Panc1 (cell line): ENCODE data around the gene PDZRN4. TPM values are rescaled to one million over a fixed set of nuclear protein-coding genes. Genes with fewer than 3 reads are reported as not detected.

Experiments used
- ATAC-seq: fragments of 200-7000 bp; cut with Tn5 transposase; 2 replicates; pipeline ENCODE4 v1.9.1; 2020; ENCODE audit warnings: mild to moderate bottlenecking, moderate library complexity
- BruUV-seq: library from RNA; stranded (reverse); fragments of 400-500 nt; replicated peaks from 2 replicates; lab custom pipeline; 2021; lab: Mats Ljungman, UMichigan
- CTCF ChIA-PET: fragments of 300-600 bp; sonication (Branson Sonifier 250); formaldehyde crosslinking; loops from one replicate; lab custom pipeline; 2022; ENCODE audit warnings: antibody characterized with exemption; lab: Charles Lee
- POLR2A ChIA-PET: fragments of 300-600 bp; sonication (Branson Sonifier 250); formaldehyde crosslinking; loops from one replicate; lab custom pipeline; 2022; ENCODE audit warnings: antibody characterized with exemption; lab: Charles Lee
- DNase-seq: peaks from one replicate; pipeline ENCODE4 v3.0.0-alpha.2; 2010; ENCODE audit warnings: low read depth, low spot score
- H3K27ac ChIP-seq: 2 replicates; pipeline ENCODE4 v1.5.1; 2011; ENCODE audit warnings: mild to moderate bottlenecking, low read length, inconsistent platforms
- H3K27me3 ChIP-seq: fragments of 200-500 bp; sonication (Bioruptor generic); 2 replicates; pipeline ENCODE4 v1.6.0; 2014; ENCODE audit warnings: low read length, inconsistent platforms; ENCODE audit not compliant: control insufficient read depth, insufficient read depth
- H3K36me3 ChIP-seq: fragments of 200-500 bp; sonication (Bioruptor generic); 2 replicates; pipeline ENCODE4 v1.5.1; 2014; ENCODE audit warnings: inconsistent platforms, mild to moderate bottlenecking, low read length, moderate library complexity; ENCODE audit not compliant: control insufficient read depth, insufficient read depth
- H3K4me1 ChIP-seq: 2 replicates; pipeline ENCODE4 v1.5.1; 2011; ENCODE audit warnings: inconsistent platforms, mild to moderate bottlenecking, low read length, moderate library complexity; ENCODE audit not compliant: control insufficient read depth, insufficient read depth
- H3K4me3 ChIP-seq, 2 experiments: 2 replicates each; pipeline ENCODE4 v1.5.1; 2011 to 2012; ENCODE audit warnings: low read depth in 2 of 2, low read length in 2 of 2, mild to moderate bottlenecking in 2 of 2, inconsistent platforms in 1 of 2, moderate library complexity in 1 of 2
- H3K9me3 ChIP-seq: fragments of 200-500 bp; sonication (Bioruptor generic); 2 replicates; pipeline ENCODE4 v1.5.1; 2014; ENCODE audit warnings: low read depth, mild to moderate bottlenecking, inconsistent platforms, low read length, moderate library complexity; ENCODE audit not compliant: control insufficient read depth, insufficient read depth
- POLR2AphosphoS5 ChIP-seq: IDR thresholded peaks from 2 replicates; pipeline ENCODE4 v1.6.1; 2012; ENCODE audit warnings: mild to moderate bottlenecking, low read depth, low read length, moderate library complexity
- SIN3A ChIP-seq: IDR thresholded peaks from 2 replicates; pipeline ENCODE4 v1.6.1; 2012; ENCODE audit warnings: low read depth, mild to moderate bottlenecking, low read length, moderate library complexity, borderline replicate concordance; ENCODE audit not compliant: insufficient read depth
- TCF7L2 ChIP-seq: IDR thresholded peaks from 2 replicates; pipeline ENCODE4 v1.6.1; 2011; ENCODE audit warnings: mild to moderate bottlenecking, low read depth, low read length, inconsistent platforms
- in situ Hi-C: cut with HindIII; loops from 2 replicates; pipeline ENCODE4 v1.10.0; 2016; ENCODE audit warnings: low sequenced_read_pairs, low pct_unique_long_range_greater_than_20kb
- intact Hi-C: fragments of 100-400 bp; cut with micrococcal nuclease; formaldehyde crosslinking; loops from one replicate; pipeline ENCODE4 v1.10.0; 2022; ENCODE audit not compliant: unreplicated experiment
- total RNA-seq: library from RNA; stranded (reverse); gene quantifications from one replicate; pipeline ENCODE4 v1.2.1, GENCODE V29; 2021; ENCODE audit not compliant: unreplicated experiment
- TF ChIP-seq, protein P1 (sequence below): fragments of 450-650 bp; IDR thresholded peaks from 2 replicates; pipeline ENCODE4 v1.5.1; 2017; ENCODE audit warnings: mild to moderate bottlenecking
- TF ChIP-seq, protein P2 (sequence below), 2 experiments: IDR thresholded peaks; 2 replicates each; pipeline ENCODE4 v1.6.1; 2011 to 2012; ENCODE audit warnings: low read depth in 2 of 2, control low read depth in 1 of 2, low read length in 1 of 2, mild to moderate bottlenecking in 1 of 2, moderate library complexity in 1 of 2; ENCODE audit not compliant: insufficient read depth in 1 of 2

PDZRN4 gene
- total RNA-seq, 1 experiment from 2014 or later: not detected

DNA sequence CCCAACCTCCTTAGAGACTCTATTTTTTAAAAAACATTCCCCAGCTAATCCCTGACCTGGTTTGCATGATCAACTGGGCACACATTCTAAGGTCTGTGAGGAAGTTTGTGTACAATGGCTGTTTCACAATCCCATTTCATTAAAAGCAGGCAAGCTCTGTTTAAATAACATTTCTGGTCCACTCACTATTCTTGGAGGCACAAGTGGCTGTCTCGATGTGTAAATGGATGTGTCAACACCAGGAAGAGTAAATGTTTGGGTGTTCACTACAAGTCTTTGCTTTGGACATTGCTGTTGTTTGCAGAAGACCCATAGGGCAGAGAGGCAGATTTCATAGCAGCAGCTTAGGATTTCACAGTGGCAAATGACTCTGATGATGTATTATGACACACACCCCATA is 98.3 kb downstream of the PDZRN4 start:
- ChIA-PET CTCF (no interaction called here), POLR2A (no interaction called here)
- no peaks in the 10 kb centered on the region for H3K27me3 ChIP-seq
- in situ Hi-C loops: no loop called here
- no peak overlapping the region for H3K4me3 ChIP-seq
- no peaks in the 10 kb centered on the region for H3K4me1 ChIP-seq
- no peaks in the 10 kb centered on the region for H3K9me3 ChIP-seq
- no peak overlapping the region for H3K27ac ChIP-seq
- intact Hi-C loops: no loop called here
- H3K36me3 ChIP-seq: no peaks in the 10 kb centered on the region
- ATAC-seq (no peak), DNase-seq (no peak)
- BruUV-seq: no TSS peak
- TF ChIP-seq SIN3A: no peak
- TF ChIP-seq, protein P1, sequence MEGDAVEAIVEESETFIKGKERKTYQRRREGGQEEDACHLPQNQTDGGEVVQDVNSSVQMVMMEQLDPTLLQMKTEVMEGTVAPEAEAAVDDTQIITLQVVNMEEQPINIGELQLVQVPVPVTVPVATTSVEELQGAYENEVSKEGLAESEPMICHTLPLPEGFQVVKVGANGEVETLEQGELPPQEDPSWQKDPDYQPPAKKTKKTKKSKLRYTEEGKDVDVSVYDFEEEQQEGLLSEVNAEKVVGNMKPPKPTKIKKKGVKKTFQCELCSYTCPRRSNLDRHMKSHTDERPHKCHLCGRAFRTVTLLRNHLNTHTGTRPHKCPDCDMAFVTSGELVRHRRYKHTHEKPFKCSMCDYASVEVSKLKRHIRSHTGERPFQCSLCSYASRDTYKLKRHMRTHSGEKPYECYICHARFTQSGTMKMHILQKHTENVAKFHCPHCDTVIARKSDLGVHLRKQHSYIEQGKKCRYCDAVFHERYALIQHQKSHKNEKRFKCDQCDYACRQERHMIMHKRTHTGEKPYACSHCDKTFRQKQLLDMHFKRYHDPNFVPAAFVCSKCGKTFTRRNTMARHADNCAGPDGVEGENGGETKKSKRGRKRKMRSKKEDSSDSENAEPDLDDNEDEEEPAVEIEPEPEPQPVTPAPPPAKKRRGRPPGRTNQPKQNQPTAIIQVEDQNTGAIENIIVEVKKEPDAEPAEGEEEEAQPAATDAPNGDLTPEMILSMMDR: no peak
- no peak for TF ChIP-seq TCF7L2
- no peak for TF ChIP-seq POLR2AphosphoS5
- TF ChIP-seq, protein P2, sequence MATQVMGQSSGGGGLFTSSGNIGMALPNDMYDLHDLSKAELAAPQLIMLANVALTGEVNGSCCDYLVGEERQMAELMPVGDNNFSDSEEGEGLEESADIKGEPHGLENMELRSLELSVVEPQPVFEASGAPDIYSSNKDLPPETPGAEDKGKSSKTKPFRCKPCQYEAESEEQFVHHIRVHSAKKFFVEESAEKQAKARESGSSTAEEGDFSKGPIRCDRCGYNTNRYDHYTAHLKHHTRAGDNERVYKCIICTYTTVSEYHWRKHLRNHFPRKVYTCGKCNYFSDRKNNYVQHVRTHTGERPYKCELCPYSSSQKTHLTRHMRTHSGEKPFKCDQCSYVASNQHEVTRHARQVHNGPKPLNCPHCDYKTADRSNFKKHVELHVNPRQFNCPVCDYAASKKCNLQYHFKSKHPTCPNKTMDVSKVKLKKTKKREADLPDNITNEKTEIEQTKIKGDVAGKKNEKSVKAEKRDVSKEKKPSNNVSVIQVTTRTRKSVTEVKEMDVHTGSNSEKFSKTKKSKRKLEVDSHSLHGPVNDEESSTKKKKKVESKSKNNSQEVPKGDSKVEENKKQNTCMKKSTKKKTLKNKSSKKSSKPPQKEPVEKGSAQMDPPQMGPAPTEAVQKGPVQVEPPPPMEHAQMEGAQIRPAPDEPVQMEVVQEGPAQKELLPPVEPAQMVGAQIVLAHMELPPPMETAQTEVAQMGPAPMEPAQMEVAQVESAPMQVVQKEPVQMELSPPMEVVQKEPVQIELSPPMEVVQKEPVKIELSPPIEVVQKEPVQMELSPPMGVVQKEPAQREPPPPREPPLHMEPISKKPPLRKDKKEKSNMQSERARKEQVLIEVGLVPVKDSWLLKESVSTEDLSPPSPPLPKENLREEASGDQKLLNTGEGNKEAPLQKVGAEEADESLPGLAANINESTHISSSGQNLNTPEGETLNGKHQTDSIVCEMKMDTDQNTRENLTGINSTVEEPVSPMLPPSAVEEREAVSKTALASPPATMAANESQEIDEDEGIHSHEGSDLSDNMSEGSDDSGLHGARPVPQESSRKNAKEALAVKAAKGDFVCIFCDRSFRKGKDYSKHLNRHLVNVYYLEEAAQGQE (IDR thresholded peaks at IDR 0.05; ENCODE audit: insufficient read depth in 1 of 2, low read depth in 2 of 2, low read length in 1 of 2): no peak

DNA sequence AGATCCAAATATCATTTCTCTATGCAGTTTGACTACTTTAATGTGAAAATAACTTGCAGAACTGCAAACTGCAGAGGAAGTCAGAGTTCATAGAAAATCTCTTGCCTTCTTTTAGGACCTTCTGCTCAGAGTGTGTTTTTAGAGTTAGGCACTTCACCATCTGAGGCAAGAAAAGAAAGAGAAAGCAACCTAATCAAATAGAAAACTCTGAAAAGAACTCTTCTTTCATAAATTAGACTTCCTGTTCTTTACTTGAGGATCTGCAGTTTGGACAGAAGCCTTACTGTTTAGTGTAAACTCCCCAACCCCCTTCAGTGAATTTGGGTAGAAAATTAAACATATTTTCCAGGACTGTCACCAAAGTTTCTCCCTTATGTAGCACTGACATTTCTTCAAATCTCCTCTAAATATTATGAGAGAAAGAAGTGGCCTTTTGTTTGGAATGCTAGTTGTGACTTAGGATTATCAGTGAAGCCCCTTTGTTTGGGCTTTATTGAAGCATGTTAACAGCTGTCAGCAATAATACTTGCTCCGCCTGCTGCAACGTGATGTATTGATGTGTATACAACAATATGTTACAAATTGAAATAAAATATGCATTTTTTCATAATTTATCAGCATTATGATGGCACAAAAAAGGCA is 99.5 kb downstream of the PDZRN4 start:
- Histone ChIP-seq H3K27me3 (no peaks in the 10 kb centered on the region), H3K9me3 (no peaks in the 10 kb centered on the region), H3K4me1 (no peaks in the 10 kb centered on the region), H3K27ac (no peak overlapping the region), H3K36me3 (no peaks in the 10 kb centered on the region), H3K4me3 (no peak overlapping the region)
- in situ Hi-C loops: no loop called here
- ATAC-seq (no peak), DNase-seq (no peak)
- TF ChIP-seq, protein P1: no peak
- TF ChIP-seq, protein P2 (IDR thresholded peaks at IDR 0.05; ENCODE audit: insufficient read depth in 1 of 2, low read depth in 2 of 2, low read length in 1 of 2): no peak
- intact Hi-C loops: no loop called here
- BruUV-seq: no TSS peak
- ChIA-PET CTCF (no interaction called here), POLR2A (no interaction called here)
